G401 (cell line): ENCODE measurements around the gene POLD2. TPM values are rescaled to one million over a fixed set of nuclear protein-coding genes. Genes with fewer than 3 reads are reported as not detected.

Source experiments
- DNase-seq: peaks from one replicate; pipeline ENCODE4 v3.0.0-alpha.2; 2015; ENCODE audit warnings: low spot score
- in situ Hi-C: cut with HindIII; loops from 2 replicates; pipeline ENCODE4 v1.10.0; 2016; ENCODE audit warnings: low sequenced_read_pairs, mixed read lengths
- total RNA-seq: library from RNA; depleted of rRNA; stranded (reverse); fragments of >200 nt; shearing (Covaris generic); gene quantifications from 2 replicates; pipeline ENCODE4 v1.2.3, GENCODE V29; 2014

POLD2 gene
- total RNA-seq, 1 experiment from 2014 or later, result 270 TPM

DNA sequence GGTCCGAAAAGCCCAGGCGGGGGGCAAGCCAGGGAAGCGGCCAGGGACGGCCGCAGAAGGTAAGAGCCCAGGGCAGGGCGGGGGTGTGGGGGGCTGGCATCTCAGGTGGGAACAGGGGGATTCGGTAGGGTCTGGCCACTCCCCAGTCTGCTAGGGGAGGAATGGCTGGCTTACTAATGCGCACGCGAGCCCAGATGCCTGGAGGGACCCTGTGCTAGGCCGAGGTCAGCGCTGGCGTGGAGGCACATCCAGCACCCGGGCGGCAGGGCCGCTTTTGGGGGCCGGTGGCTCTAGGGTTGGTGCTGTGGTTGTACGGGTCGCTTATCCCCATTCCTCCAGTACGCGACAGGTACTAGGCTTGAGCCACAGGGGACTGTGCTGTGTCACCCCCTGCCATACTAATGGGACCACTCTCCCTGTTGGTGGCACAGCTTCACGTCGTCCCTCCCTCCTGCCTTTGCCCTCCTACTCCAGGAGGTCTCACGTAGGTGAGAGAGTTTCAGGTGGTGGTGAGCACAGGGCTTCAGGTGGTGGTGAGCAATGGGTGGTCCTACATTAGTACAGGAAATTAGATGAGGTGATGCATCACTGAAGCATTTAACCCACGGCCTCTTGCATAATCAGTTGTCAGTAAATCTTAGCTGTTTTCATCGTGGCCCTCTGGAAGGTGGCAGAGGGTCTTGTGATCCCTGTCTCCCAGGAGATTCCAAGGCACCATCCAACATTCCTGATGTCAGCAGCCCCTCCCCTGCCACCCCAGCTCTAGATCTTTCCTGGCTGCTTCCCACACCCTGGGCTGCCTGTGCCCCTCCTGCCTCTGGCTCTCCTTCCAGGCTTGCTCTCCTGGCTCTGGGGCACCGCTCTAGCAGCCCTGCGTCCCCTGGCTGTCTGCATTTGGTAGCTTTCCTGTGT, 18.2 kb downstream of the POLD2 start:
- DNase-seq, result no peak

DNA sequence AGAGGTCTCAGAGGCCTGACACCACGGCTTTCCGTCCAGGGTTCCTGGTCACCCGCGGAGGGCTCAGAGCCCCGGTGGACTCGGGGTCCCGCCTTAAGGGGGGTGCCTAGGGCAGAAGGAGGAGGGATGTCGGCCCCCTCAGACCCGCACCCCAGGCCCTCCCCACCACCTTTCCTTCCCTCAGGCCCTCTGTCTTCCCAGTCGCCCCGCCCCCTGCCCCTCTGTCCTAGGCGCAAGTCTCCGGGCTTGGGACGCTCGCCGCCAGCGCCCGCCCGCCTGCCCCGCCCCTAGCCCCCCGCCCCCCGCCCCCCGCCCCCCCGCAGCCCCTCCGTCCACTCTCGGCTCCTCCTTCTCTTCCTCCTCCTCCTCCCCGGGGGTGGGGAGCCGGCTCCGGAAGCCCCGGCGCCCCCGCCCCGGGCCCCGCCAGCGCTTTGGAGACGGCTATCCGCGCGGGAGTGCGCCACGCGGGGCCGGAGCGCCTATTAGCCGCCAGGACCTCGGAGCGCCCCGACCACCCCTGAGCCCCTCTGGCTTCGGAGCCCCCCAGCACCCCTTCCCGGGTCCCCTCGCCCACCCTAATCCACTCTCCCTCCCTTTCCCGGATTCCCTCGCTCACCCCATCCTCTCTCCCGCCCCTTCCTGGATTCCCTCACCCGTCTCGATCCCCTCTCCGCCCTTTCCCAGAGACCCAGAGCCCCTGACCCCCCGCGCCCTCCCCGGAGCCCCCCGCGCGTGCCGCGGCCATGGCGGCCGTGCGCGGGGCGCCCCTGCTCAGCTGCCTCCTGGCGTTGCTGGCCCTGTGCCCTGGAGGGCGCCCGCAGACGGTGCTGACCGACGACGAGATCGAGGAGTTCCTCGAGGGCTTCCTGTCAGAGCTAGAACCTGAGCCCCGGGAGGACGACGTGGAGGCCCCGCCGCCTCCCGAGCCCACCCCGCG, 19.2 kb downstream of the POLD2 start, which contains the start of gene AEBP1:
TSS of gene AEBP1 (plus strand) at position 423 of the 937 bp plus-strand sequence. CDS start at position 744, 321 bp downstream.
- in situ Hi-C loops, result no loop called here
- DNase-seq, result no peak

More for the DNA sequence above, 18.2 kb downstream of the POLD2 start:
- in situ Hi-C loops, result no loop called here

DNA sequence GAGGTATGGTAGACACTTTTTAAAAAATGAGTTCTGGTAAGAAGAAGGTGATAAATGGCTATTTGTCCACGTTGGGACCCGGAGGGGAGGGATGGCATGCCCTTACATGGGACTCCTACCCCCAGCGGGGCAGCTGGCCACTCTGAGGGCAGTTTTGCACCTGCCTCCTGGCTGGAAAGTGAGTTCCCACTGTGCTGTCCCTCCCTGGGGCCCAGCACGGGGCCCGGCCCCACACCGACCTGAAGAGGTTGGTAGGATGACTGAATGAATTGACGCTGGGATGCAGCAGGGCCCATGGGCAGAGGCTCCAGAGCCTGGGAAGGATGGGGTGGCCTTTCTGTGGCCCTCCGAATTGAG, 19.8 kb downstream of the POLD2 start:
- no peak for DNase-seq

DNA sequence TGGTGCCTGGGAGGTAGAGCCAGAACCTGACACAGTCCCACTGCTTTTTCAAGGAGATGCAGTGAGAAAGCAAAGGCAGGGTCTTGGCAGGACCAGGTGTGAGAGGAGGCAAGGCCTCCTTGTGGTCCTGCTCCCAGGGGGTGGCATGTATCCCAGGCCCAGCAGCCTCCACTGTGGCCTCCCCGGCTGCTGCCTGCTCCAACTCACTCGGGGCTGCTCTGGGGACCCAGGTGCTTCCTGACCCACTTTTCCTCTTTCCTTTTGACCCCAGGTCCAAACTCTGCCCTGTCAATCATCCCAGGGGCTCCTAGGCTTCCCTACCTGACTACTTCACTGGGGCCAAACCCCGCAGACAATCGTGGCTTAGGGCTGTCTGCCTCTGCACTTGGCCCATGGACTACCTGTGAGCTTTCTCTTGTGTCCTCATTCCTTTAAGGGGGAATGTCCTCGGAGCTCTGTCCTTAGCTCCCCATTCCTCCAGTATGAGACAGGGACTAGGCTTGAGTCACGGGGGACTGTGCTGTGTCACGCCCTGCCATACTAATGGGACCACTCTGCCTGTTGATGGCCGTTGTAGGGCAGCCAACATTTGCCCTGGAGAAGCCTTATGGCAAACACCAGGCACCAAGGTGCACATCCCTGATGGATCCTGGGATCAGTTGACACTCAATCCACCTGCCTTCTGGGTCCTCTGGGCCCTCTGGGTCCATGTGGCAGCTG, 20.3 kb downstream of the POLD2 start:
- no peak for DNase-seq
- in situ Hi-C loops, result no loop called here

More for the DNA sequence above, 19.8 kb downstream of the POLD2 start:
- in situ Hi-C loops, result no loop called here

DNA sequence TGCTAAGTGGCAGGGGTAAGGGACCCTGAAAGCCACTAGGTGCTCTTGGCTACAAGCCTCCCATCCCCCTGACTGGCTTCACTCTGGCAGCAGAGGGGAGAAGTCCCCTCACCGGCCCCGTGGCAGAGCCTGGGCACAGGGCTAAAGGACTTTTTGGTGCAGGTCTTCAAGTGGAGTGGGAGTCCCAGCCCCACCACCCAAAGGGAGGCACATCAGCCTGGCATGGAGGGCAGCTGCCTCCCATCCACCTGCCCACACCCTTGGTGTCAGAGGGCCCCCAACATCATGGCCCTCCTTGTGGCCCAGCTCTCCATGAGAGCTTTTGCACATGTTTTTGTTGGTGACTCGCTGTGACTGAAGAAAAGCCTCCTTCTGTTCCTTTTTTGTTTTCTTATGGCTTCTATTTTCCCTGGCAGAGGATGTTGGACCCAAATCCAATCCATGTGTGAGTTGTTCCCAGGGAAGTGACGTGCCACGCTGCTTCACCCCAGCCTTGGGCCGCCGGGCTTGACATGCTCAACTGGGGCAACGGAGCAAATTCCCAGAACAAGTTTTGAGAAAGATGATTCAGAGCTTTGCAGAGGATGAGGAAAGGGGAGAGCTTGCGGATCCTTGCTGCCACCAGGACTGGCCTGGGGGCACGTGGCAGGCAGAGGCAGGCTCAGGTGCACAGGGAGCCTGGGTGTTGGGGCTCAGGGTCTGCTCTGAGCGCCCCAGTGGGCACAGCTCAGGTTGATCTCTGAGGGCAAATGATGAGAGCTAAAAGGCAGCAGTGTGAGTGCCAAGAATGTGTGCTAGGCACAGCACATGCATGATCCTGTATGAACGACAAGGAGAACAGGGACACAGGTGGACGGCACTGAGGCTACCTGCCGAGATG, 21.1 kb downstream of the POLD2 start:
- in situ Hi-C loops, result no loop called here
- no peak for DNase-seq

DNA sequence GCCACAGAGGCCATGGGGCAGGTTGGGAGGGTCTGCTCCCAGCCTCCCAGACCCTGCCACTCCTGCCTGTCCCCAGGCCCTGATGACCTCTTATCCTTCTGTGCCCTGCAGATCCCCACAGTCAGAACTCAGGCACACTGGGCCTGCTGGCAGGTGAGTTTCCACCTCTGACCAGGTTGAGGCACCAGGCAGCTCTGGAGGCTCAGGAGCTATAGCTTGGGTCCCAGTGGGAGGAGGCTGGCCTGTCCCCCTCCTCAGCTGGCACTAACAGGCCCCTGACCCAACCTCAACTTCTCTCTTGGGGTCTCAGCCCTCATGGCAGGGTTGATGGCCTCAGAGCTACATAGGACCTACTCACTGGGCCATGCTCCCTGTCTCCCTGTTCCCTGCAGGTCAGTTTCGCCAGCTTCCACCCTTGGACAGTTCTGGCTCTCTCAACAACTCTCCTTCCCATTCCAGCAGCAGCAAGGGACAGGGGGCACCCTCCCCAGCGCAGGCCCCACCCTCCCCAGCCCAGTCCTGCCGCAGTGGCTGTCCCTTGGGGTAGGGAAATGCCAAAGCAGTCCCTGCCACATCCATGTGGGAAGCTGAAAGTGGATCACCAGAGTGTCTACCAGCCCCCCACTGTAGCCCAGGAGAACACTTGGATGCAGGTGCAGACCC, 21.9 kb downstream of the POLD2 start:
- in situ Hi-C loops, result no loop called here
- no peak for DNase-seq

DNA sequence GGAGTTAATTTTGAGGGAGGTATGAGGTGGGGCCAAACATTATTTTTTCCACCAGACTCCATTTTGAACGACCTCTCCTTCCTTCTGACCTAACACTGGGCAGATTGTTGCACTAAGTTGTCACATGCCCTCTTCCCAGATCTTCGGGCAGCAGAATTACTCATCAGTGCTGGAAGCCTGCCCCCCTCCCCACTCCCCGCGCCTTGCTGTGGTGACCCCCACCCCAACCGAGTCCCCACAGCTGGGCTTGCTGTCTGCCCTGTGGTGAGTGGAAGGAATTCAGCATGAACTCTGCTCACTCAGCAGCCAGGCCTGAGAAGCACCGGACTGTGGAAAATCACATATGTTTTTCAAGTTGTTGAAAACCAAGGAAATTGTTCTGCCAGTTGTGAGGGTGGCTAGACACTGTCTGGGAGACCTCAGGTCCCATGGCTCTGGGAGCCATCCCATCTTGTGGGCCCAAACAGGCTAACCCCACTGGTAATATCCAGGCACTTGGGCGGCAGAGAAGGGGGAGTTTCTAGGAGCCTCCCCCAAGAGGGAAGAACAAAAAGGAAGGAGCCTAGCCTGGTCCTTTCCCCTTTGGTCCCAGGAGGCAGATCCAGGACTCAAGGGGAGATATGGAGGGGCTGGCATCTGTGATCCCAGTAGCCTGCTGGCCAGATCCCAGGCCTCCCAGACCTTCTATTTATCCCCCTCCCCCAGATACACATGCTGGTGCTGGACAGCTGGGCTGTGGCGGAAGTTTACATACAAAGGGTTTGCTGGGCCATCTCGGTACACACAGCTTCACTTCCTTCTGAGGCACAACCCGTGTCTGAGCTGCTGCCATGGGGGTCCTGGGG, 22.7 kb downstream of the POLD2 start:
- DNase-seq, result no peak
- in situ Hi-C loops, result no loop called here

DNA sequence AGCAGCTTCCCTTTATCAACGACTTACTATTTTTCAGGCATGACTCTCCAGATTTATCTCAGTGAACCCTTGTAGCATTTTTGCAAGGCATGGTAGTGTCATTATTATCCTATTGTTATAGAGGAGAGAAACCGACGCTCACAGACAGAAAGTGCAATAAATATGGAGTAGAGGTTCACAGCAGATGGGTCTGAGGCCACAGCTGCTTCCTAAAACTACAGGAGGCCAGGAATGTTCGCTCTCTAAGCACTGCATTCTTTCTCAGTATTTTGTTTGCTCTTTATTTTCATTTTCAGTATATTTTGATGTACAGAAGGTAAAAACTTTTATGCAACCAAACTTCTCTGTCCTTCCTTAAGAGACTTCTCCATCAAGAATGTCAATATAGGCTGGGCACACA, 23.7 kb downstream of the POLD2 start:
- no peak for DNase-seq
- in situ Hi-C loops, result loop anchor here (10.0 kb wide), 1 partner anchor 95 kb away; no protein-coding TSS in a partner anchor

DNA sequence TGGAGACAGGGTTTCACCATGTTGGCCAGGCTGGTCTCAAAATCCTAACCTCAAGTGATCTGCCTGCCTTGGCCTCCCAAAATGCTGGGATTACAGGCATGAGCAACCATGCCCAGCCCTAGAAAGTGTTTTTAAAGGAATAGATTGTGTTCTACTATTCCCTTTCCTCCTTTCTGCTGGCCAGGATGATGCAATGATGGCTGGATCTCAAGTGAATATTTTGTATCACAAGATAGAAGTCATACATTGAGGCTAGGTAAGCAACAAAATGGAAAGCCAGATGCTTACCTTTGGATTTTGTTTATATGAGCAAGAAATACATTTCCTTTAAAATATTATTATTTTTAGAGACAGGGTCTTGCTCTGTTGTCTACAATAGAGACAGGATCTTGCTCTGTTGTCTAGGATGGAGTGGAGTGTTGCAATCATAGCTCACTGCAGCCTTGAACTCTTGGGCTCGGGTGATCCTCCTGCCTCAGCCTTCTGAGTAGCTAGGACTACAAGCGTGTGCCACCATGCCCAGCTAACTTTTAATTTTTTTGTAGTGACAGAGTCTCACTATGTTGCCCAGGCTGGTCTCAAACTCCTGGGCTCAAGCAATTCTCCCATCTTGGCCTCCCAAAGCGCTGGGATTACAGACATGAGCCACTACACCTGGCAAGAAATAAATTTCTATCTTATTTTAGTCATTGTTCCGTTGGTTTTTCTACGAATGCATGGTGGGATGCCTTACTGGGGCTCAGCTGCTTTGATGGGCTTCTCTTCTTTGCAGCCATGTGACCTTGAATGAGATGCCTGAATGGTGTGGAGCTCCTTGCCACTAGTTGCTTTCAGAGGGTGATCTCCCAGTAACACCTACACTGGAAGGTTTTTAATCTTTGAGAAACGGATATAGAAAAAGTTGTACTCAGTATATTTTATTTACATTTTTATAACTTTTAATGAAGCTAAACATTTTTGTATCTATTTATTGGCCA, 25.0 kb downstream of the POLD2 start:
- in situ Hi-C loops, result loop anchor here (10.0 kb wide), 1 partner anchor 96 kb away; no protein-coding TSS in a partner anchor
- no peak for DNase-seq

DNA sequence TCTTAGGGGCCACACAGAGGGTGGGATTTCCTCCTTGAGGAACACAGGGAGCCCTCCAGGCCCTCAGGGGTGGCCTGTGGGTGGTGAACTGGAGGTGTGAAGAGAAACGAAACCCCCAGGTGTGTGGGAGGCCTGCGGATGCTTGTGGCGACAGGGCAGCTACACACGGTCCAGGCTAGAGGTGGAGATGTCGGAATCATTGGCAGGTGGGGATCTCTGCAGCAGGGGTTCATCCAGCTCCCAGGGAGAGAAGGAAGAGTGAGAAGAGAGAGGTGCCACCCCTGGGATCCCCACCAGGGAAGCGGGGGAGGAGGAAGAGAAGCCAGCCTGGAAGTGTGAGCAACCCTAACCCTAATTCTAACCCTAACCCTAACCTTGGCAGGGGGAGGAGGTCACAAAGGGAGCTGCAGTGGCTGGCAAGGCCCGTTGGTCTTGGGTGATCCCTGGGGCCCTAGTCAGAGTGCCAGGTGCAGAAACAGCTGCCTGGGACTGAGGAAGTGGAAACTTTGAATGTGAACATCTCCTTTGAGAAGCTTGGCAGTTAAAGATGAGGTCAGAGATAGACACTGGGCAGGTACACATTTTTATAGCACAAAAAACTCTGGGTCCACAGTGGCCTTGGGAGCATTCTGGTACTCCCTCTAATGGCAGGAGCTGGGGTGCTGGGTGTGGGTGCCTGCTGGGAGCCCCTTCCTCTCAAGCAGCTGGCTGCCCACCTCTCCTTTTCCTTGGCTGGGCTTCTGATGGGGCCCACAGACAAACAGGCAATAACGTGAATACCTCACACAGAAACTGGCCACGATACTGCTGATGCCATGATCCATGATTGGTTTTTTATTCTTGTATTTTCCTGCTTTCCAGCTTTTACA, 26.1 kb downstream of the POLD2 start:
- in situ Hi-C loops, result loop anchor here (10.0 kb wide), 1 partner anchor 98 kb away; no protein-coding TSS in a partner anchor
- DNase-seq, result no peak

DNA sequence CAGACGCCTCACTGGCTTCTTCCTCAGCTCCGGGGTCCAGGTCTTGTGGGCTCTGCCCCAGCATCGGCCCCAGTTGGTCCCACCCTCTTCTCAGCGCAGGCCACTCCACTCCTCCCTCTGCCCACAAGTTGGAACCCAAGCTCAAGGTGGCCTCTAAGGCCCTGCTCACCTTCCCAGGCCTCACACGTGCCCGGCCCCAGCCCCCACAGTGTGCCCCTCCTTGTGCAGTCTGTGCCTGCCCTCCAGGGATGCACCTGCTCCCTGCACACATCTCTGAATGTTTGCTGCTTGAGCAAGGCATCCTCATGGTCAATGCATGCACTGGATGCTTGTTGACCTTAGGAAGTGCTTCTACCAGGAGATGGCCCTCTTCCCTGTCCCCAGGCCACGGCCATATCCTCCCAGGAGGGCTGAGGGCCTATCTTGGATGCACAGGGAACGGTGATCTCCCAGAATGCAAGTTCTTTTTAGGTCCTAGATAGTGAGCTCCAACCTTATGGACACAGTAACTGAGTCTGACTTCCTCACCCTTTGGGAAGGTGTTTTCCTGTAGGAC, 26.9 kb downstream of the POLD2 start:
- in situ Hi-C loops, result loop anchor here (10.0 kb wide), 1 partner anchor 98 kb away; no protein-coding TSS in a partner anchor
- DNase-seq, result no peak

DNA sequence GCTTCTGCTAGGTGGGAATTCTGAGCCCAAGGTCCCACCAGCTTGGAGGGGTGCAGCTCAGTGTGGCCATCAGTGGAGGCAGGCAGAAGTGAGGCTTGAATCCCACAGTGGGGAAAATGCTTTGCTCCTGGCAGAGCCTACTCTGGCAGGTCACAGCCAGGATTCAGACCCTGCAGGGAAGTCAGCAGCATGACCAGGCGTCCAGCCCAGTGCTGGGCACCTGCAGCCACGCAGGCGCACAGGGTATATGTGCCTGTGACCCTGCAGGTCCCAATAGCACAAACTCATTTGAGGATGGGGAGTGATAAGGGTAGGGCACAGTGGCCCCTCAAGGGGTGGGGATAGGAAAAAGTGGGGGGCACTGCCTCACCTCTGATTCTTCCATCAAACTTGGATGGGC, 27.6 kb downstream of the POLD2 start:
- no peak for DNase-seq
- in situ Hi-C loops, result loop anchor here (10.0 kb wide), 1 partner anchor 99 kb away; no protein-coding TSS in a partner anchor

DNA sequence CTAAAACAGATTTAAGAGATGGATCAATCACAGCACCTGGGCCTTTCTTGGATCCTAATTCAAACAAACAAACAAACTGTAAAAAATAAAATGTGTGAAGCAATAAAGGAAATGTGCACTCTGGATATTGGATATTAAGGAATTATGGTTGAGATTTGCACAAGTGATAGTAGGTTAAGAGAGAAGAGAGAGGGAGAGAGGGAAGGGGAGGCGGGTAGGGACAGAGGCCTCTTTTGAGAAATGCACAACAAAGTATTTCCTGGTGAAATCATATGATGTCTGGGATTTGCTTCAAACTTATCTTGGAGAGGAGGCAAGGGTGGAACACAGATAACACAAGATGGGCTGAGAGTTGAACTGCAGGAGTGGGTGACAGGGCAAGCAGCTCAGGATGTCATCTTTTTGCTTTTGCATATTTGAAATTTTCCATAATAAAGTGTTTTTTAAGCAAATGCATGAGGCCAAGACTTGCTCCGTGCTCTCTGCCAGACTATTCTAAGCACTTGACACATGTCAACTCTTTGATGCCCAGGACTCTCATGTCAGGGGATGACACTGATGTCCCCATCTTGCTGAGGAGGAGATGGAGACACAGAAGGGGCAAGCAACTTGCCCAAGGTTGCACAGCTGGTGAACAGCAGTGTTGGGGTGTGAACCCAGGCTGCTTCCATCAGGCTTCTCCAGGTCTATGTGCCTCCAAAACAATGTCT, 28.3 kb downstream of the POLD2 start:
- no peak for DNase-seq
- in situ Hi-C loops, result loop anchor here (10.0 kb wide), 1 partner anchor 100 kb away; no protein-coding TSS in a partner anchor

DNA sequence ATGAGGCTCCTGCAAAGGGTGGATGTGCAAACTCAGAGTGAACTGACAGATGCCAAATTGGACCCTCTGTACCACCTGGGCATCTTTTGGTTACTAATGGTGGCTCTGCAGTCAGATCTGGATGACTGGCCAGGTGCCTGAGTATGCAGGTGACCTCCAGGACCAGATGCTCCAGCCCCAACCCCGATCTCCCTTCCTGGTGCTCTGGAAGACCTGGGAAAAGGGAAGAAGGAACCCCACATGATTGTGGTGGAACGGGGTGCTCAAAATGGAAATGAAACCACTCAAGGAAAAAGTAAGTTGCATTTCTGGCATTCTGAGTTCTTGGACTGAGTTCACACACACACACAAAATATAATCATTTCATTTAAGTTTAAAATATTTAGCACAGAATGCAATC, 29.0 kb downstream of the POLD2 start:
- no peak for DNase-seq
- in situ Hi-C loops, result loop anchor here (10.0 kb wide), 1 partner anchor 100 kb away; no protein-coding TSS in a partner anchor
